ENCODE data around the gene RGPD8. TPM values are rescaled to one million over a fixed set of nuclear protein-coding genes. Genes with fewer than 3 reads are reported as not detected.
"Not testable (repeated sequence)": the region's sequence is repeated elsewhere in the genome, so short reads cannot be mapped to it uniquely, and the experiment has no call there.

The RGPD8 gene
- total RNA-seq, 1 experiment from 2014 or later = 8.1 TPM

GRCh38 chr2:112449854-112450253, 16.4 kb upstream of the RGPD8 start:
- H4K8ac ChIP-seq (replicated peaks; ENCODE audit: insufficient read length, low read depth, low read length) = no peak overlapping the region
- no peaks in the 10 kb centered on the region for H3K4me1 ChIP-seq (ENCODE audit: insufficient read depth, low read length)
- no peaks in the 10 kb centered on the region; a peak in 1 of 5 replicates for H3K9me3 Mint-ChIP-seq
- H2BK20ac ChIP-seq (ENCODE audit: low read depth, low read length, poor library complexity, severe bottlenecking) = no peak overlapping the region
- no peaks in the 10 kb centered on the region for H4K20me1 ChIP-seq (ENCODE audit: control insufficient read depth, insufficient read depth, insufficient read length)
- DNase-seq = no peak
- H2BK120ac ChIP-seq (ENCODE audit: low read depth, low read length, poor library complexity, severe bottlenecking) = no peak overlapping the region
- H2BK5ac ChIP-seq (ENCODE audit: insufficient read length, low read length) = no peak overlapping the region
- no peaks in the 10 kb centered on the region for H3K27me3 ChIP-seq (ENCODE audit: insufficient read depth, low read length)
- no peak overlapping the region for H3K27ac ChIP-seq (ENCODE audit: insufficient read length, low read depth, low read length)
- H3K27me3 Mint-ChIP-seq (ENCODE audit: low read depth) = no peaks in the 10 kb centered on the region
- H3K27ac Mint-ChIP-seq = no peak overlapping the region
- no peak overlapping the region for H2AK5ac ChIP-seq (ENCODE audit: insufficient read length, low read length)
- H4K5ac ChIP-seq (ENCODE audit: insufficient read length, low read depth, low read length) = no peak overlapping the region
- H3K9ac ChIP-seq (ENCODE audit: extremely low read depth, insufficient read length, low read length) = no peak overlapping the region
- no peak overlapping the region for H3K56ac ChIP-seq (ENCODE audit: insufficient read length, low read depth, low read length)
- TF ChIP-seq, protein P1, sequence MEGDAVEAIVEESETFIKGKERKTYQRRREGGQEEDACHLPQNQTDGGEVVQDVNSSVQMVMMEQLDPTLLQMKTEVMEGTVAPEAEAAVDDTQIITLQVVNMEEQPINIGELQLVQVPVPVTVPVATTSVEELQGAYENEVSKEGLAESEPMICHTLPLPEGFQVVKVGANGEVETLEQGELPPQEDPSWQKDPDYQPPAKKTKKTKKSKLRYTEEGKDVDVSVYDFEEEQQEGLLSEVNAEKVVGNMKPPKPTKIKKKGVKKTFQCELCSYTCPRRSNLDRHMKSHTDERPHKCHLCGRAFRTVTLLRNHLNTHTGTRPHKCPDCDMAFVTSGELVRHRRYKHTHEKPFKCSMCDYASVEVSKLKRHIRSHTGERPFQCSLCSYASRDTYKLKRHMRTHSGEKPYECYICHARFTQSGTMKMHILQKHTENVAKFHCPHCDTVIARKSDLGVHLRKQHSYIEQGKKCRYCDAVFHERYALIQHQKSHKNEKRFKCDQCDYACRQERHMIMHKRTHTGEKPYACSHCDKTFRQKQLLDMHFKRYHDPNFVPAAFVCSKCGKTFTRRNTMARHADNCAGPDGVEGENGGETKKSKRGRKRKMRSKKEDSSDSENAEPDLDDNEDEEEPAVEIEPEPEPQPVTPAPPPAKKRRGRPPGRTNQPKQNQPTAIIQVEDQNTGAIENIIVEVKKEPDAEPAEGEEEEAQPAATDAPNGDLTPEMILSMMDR (conservative IDR thresholded peaks at IDR 0.05) = no peak
- no peak overlapping the region for H3K4me2 ChIP-seq (ENCODE audit: insufficient read depth, insufficient read length, low read length)
- no peak overlapping the region for H2AFZ ChIP-seq (ENCODE audit: low read length)
- no peak overlapping the region for H3K18ac ChIP-seq (ENCODE audit: insufficient read length, low read depth, low read length)
- H3K4ac ChIP-seq (ENCODE audit: low read depth, low read length) = no peak overlapping the region
- H3K79me2 ChIP-seq (ENCODE audit: insufficient read depth, low read length) = no peaks in the 10 kb centered on the region
- no peak overlapping the region for H3K4me3 Mint-ChIP-seq
- no peaks in the 10 kb centered on the region for H3K9me3 ChIP-seq (ENCODE audit: control insufficient read depth, low read depth, low read length)
- H4K91ac ChIP-seq (ENCODE audit: insufficient read length, low read depth, low read length) = no peak overlapping the region
- no peak overlapping the region for H3T11ph ChIP-seq (ENCODE audit: low read length)
- no peak overlapping the region for H2BK15ac ChIP-seq (ENCODE audit: low read depth, low read length)
- no peaks in the 10 kb centered on the region for H3K23me2 ChIP-seq (ENCODE audit: insufficient read length, low read depth, low read length, poor library complexity, severe bottlenecking)
- H2BK12ac ChIP-seq (ENCODE audit: insufficient read length, low read depth, low read length) = no peak overlapping the region
- H3K23ac ChIP-seq (ENCODE audit: insufficient read length, low read depth, low read length) = no peak overlapping the region
- no peaks in the 10 kb centered on the region for H3K4me1 Mint-ChIP-seq
- no peaks in the 10 kb centered on the region for H3K36me3 Mint-ChIP-seq (ENCODE audit: insufficient read depth in 1 of 3, low read depth in 3 of 3)
- no CpG with 5 or more reads among the region's 4 CpGs for WGBS (ENCODE audit: extremely low coverage, insufficient read length, low lambda C conversion rate)
- H3K14ac ChIP-seq (ENCODE audit: insufficient read depth, low read length) = no peak overlapping the region
- no peaks in the 10 kb centered on the region for H3K79me1 ChIP-seq (ENCODE audit: insufficient read depth, low read depth, low read length, poor library complexity, severe bottlenecking)

- not testable (repeated sequence) for H3K4me3 Mint-ChIP-seq; H3K9ac ChIP-seq (ENCODE audit: extremely low read depth, insufficient read length, low read length); H3T11ph ChIP-seq (ENCODE audit: low read length); H3K9me3 Mint-ChIP-seq; H3K4me2 ChIP-seq (ENCODE audit: insufficient read depth, insufficient read length, low read length); H3K18ac ChIP-seq (ENCODE audit: insufficient read length, low read depth, low read length); H3K79me2 ChIP-seq (ENCODE audit: insufficient read depth, low read length); H2BK15ac ChIP-seq (ENCODE audit: low read depth, low read length); H2BK20ac ChIP-seq (ENCODE audit: low read depth, low read length, poor library complexity, severe bottlenecking); H4K91ac ChIP-seq (ENCODE audit: insufficient read length, low read depth, low read length); H4K20me1 ChIP-seq (ENCODE audit: control insufficient read depth, insufficient read depth, insufficient read length); H3K4ac ChIP-seq (ENCODE audit: low read depth, low read length); H2AFZ ChIP-seq (ENCODE audit: low read length); H3K56ac ChIP-seq (ENCODE audit: insufficient read length, low read depth, low read length); H3K9me3 ChIP-seq (ENCODE audit: control insufficient read depth, low read depth, low read length); H4K5ac ChIP-seq (ENCODE audit: insufficient read length, low read depth, low read length); H3K14ac ChIP-seq (ENCODE audit: insufficient read depth, low read length); H3K27ac Mint-ChIP-seq; H4K8ac ChIP-seq (replicated peaks; ENCODE audit: insufficient read length, low read depth, low read length); H3K27me3 ChIP-seq (ENCODE audit: insufficient read depth, low read length); H3K23me2 ChIP-seq (ENCODE audit: insufficient read length, low read depth, low read length, poor library complexity, severe bottlenecking); H2BK12ac ChIP-seq (ENCODE audit: insufficient read length, low read depth, low read length); H3K79me1 ChIP-seq (ENCODE audit: insufficient read depth, low read depth, low read length, poor library complexity, severe bottlenecking); DNase-seq; H3K27ac ChIP-seq (ENCODE audit: insufficient read length, low read depth, low read length); H2AK5ac ChIP-seq (ENCODE audit: insufficient read length, low read length); H3K23ac ChIP-seq (ENCODE audit: insufficient read length, low read depth, low read length); H3K36me3 Mint-ChIP-seq (ENCODE audit: insufficient read depth in 1 of 3, low read depth in 3 of 3); H3K27me3 Mint-ChIP-seq (ENCODE audit: low read depth); H2BK5ac ChIP-seq (ENCODE audit: insufficient read length, low read length); H3K4me1 ChIP-seq (ENCODE audit: insufficient read depth, low read length); H3K4me1 Mint-ChIP-seq; H2BK120ac ChIP-seq (ENCODE audit: low read depth, low read length, poor library complexity, severe bottlenecking)
- no CpG with 5 or more reads among the region's 1 CpG for WGBS (ENCODE audit: extremely low coverage, insufficient read length, low lambda C conversion rate)
Observed at GRCh38 chr2:112444256-112444655, 10.8 kb upstream of the RGPD8 start.

Measured in H9 (cell line).